DMS 273 treated with DMSO at 0.1 percent for 48 hours (cell line): ENCODE results near the gene AUH.
"Not testable (repeated sequence)": the region's sequence is repeated elsewhere in the genome, so short reads cannot be mapped to it uniquely, and the experiment has no call there.

Source experiments
- DNase-seq: peaks from one replicate; lab custom pipeline; 2025; lab: John Stamatoyannopoulos, UW

Gene AUH

GRCh38 chr9:91378695-91379127 lies 17.0 kb upstream of the AUH start:
- DNase-seq: no peak

GRCh38 chr9:91378054-91378453 lies 16.3 kb upstream of the AUH start:
- not testable (repeated sequence) for DNase-seq

GRCh38 chr9:91376239-91376638 lies 14.5 kb upstream of the AUH start:
- DNase-seq: no peak

- no peak for DNase-seq
Observed at GRCh38 chr9:91374939-91375338, 13.2 kb upstream of the AUH start.

- no peak for DNase-seq
Observed at GRCh38 chr9:91371894-91372293, 10.2 kb upstream of the AUH start.

- not testable (repeated sequence) for DNase-seq
Observed at GRCh38 chr9:91370006-91370405, 8.3 kb upstream of the AUH start.

- no peak for DNase-seq
Observed at GRCh38 chr9:91364702-91365101, 3.0 kb upstream of the AUH start.

GRCh38 chr9:91364005-91364404 lies 2.3 kb upstream of the AUH start:
- no peak for DNase-seq

GRCh38 chr9:91362051-91362611 lies 413 bp upstream of the AUH start:
- DNase-seq: no peak

GRCh38 chr9:91360551-91361290 lies 997 bp downstream of the AUH start:
- DNase-seq: no peak

GRCh38 chr9:91359734-91360470 lies 1.8 kb downstream of the AUH start:
- DNase-seq: no peak

GRCh38 chr9:91359083-91359482 lies 2.6 kb downstream of the AUH start:
- DNase-seq: no peak

GRCh38 chr9:91354881-91355280 lies 6.8 kb downstream of the AUH start:
- no peak for DNase-seq

GRCh38 chr9:91349115-91349555 lies 12.6 kb downstream of the AUH start:
- no peak for DNase-seq

GRCh38 chr9:91348191-91348807 lies 13.4 kb downstream of the AUH start:
- no peak for DNase-seq

- DNase-seq: no peak
Observed at GRCh38 chr9:91347377-91347776, 14.3 kb downstream of the AUH start.

- DNase-seq: no peak
Observed at GRCh38 chr9:91346644-91347043, 15.1 kb downstream of the AUH start.

GRCh38 chr9:91345978-91346377 lies 15.7 kb downstream of the AUH start:
- DNase-seq: no peak

GRCh38 chr9:91342575-91342974 lies 19.1 kb downstream of the AUH start:
- no peak for DNase-seq

- no peak for DNase-seq
Observed at GRCh38 chr9:91341749-91342148, 20.0 kb downstream of the AUH start.

GRCh38 chr9:91341258-91341746 lies 20.4 kb downstream of the AUH start:
- DNase-seq: no peak

- no peak for DNase-seq
Observed at GRCh38 chr9:91340395-91340967, 21.2 kb downstream of the AUH start.
